ENCODE results near the gene SLC13A1.

SLC13A1 gene

GRCh38 chr7:123191132-123191531 is 8.6 kb downstream of the SLC13A1 start:
- DNase-seq, result no peak

- DNase-seq, result no peak
Observed at GRCh38 chr7:123190109-123190831, 9.5 kb downstream of the SLC13A1 start.

- no peak for DNase-seq
Observed at GRCh38 chr7:123185756-123186155, 14.0 kb downstream of the SLC13A1 start.

GRCh38 chr7:123184271-123184670 is 15.5 kb downstream of the SLC13A1 start:
- no peak for DNase-seq

- DNase-seq, result no peak
Observed at GRCh38 chr7:123183431-123183830, 16.3 kb downstream of the SLC13A1 start.

GRCh38 chr7:123177442-123177841 is 22.3 kb downstream of the SLC13A1 start:
- DNase-seq, result no peak

- no peak for DNase-seq
Observed at GRCh38 chr7:123170333-123171246, 29.2 kb downstream of the SLC13A1 start.

GRCh38 chr7:123169065-123169464 is 30.7 kb downstream of the SLC13A1 start:
- no peak for DNase-seq

GRCh38 chr7:123157606-123158005 is 42.2 kb downstream of the SLC13A1 start:
- DNase-seq, result no peak

- no peak for DNase-seq
Observed at GRCh38 chr7:123155571-123155970, 44.2 kb downstream of the SLC13A1 start.

GRCh38 chr7:123154231-123154860 is 45.4 kb downstream of the SLC13A1 start:
- DNase-seq, result peak; percentile 3

- DNase-seq, result no peak
Observed at GRCh38 chr7:123151443-123151842, 48.3 kb downstream of the SLC13A1 start.

- no peak for DNase-seq
Observed at GRCh38 chr7:123148813-123149212, 51.0 kb downstream of the SLC13A1 start.

GRCh38 chr7:123143252-123144006 is 56.3 kb downstream of the SLC13A1 start:
- no peak for DNase-seq

GRCh38 chr7:123140561-123140960 is 59.2 kb downstream of the SLC13A1 start:
- no peak for DNase-seq

GRCh38 chr7:123135960-123136359 is 63.8 kb downstream of the SLC13A1 start:
- DNase-seq, result no peak

GRCh38 chr7:123133924-123134323 is 65.8 kb downstream of the SLC13A1 start:
- no peak for DNase-seq

- no peak for DNase-seq
Observed at GRCh38 chr7:123131961-123132360, 67.8 kb downstream of the SLC13A1 start.

- no peak for DNase-seq
Observed at GRCh38 chr7:123131556-123131955, 68.2 kb downstream of the SLC13A1 start.

- no peak for DNase-seq
Observed at GRCh38 chr7:123131140-123131539, 68.6 kb downstream of the SLC13A1 start.

GRCh38 chr7:123126691-123127090 is 73.1 kb downstream of the SLC13A1 start:
- DNase-seq, result no peak

GRCh38 chr7:123126171-123126570 is 73.6 kb downstream of the SLC13A1 start:
- DNase-seq, result no peak

- DNase-seq, result no peak
Observed at GRCh38 chr7:123125231-123125630, 74.5 kb downstream of the SLC13A1 start.
